HG03135 (cell line): ENCODE data around the gene TSHZ1.

ENCODE experiments used
- ATAC-seq: cut with Tn5 transposase; IDR thresholded peaks from one replicate; pipeline ENCODE4 v1.9.1; 2021; ENCODE audit warnings: mild to moderate bottlenecking, moderate library complexity; ENCODE audit not compliant: unreplicated experiment

TSHZ1 gene

GRCh38 chr18:75210274-75211001 lies at the start of gene TSHZ1:
Gene TSHZ1, plus strand, starts transcription at chr18:75210797. Its CDS starts 1,080 bp downstream, at chr18:75211877.
- ATAC-seq, result peak; percentile 37

GRCh38 chr18:75161256-75162028 lies 49.2 kb upstream of the TSHZ1 start:
- no peak for ATAC-seq

- ATAC-seq, result no peak
These were observed 48.1 kb upstream of the TSHZ1 start for GRCh38 chr18:75162467-75162866.

DNA sequence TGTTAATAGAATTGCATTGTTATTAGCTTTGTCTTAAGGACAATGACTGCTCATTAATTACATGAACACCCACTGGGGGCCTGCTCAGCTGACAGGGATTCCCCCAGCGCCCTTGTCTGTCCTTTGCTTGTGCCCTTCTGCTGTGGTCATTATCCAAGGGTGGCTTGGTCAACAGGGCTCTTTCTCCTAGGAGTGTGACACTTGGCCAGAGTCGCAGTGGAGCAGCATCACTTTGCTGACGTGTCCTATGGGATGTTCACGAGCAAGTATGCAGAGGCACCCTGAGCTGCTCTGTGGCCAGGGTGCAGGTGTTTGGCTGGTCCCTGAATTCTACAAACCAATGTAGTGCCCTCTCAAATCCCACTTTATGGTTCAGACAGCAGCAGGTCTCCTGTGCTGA lies 47.6 kb upstream of the TSHZ1 start:
- no peak for ATAC-seq

DNA sequence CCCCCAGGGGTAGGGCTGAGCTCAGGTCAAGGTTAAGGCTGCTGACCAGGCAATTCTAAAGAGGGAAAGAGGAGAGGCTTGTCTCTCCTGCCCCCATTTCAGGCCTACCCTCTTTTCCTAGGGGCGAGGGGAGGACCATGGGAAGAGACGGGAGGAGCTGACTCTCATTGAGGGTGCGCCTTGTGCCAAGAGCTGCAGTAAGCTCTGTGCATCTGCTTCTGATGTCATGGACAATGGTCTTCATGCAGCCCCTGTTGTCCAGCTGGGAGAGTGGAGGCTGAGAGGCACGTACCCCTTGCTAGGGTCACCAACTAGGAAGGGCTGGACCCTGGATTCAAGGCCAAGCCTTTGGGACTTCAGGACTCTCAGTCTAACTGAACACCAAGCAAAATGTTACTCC lies 46.9 kb upstream of the TSHZ1 start:
- ATAC-seq, result no peak

GRCh38 chr18:75164479-75164878 lies 46.1 kb upstream of the TSHZ1 start:
- ATAC-seq, result no peak

DNA sequence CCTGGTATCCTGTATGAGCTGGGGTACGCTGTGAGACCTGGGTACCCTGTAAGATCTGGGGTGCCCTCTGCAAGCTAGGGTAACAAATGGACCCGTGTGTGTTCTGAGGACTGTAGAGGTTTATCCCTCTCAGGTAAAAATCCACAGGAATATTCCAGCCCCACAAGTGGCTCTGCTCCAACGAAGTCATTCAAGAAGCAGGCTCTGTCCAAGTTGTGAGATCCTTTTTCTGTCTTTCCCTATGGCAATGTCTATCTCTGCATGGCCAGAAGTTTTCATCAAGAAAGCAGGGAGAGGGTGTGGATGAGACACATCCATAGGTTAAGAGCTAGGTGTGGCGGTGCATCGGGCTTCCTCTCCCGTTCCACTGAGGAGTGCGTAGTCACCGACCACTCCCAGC lies 44.7 kb upstream of the TSHZ1 start:
- no peak for ATAC-seq

- ATAC-seq, result no peak
These were observed 43.5 kb upstream of the TSHZ1 start for GRCh38 chr18:75167137-75167536.

- ATAC-seq, result no peak
These were observed 42.6 kb upstream of the TSHZ1 start for GRCh38 chr18:75167759-75168618.

- no peak for ATAC-seq
These were observed 42.0 kb upstream of the TSHZ1 start for GRCh38 chr18:75168619-75169018.

DNA sequence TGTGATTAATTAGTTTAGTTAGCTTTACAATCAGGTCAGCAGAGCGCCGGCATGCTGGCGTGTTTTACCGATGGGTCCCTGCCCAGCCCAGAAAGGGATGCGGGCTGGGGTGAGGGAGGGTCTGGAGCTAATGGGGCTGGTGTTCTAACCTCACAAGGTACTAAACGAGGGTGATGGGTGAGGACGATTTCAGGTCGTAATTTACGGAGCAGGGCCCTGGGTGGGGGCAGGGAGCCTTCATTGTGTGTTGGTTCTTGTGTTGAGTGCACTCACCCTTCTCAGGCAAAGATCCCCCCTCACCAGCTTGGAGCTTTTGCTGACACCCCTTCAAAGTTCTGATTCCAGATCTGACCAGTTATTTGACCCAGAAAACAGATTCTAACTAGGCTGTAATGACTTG lies 41.2 kb upstream of the TSHZ1 start:
- ATAC-seq, result no peak

DNA sequence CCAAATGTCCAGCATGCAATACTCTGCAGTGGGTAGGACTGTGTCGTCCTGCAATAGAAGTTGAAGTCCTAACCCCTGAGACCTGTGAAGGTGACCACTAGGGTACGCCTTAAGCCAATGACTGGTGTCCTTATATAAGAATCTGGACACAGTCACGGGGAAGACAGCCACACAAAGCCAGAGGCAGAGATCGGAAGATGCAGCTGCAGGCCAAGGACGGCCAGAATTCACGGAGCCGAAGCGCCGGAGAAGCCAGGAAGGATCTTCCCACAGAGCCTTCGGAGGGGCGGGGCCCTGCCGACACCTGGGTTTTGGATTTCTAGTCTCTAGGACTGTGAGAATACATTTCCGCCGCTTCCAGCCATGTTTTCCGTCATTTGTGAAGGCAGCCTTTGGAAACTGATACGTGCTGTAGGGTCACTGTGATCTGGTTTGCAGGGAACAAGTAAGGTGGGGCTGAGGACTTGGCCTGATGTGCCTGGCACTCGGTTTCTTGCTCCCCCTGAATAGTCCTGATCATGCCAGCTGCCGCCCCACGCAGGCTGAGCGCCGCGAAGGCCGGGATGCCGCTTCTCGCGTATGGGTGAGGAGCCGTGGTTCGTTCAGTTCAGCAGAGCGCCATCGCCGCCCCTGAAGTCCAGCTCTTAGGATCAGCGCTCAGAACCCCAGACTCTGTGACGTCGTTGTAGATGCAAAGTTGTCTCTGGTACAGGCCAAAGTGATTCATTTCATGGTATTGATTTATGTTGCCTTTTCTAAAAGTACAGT lies 40.4 kb upstream of the TSHZ1 start:
- ATAC-seq, result no peak

DNA sequence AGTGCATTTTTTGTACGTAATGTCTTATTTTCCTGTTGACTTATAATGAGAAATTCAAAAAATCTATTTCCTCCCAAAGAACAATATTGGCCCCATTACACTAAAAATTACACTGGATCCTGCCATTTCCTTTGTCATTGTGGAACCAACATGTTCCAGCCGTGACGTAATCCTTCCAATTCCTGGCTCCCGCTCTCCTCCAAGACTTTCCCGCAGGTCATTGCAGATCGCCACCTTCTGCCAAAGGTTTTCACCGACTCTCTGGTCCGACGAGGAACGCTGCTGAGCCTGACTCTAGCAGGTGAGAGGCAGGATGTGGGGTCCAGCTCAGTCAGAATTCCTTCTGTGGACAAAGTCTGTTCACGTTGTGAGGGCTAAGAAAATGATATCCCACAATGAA lies 39.7 kb upstream of the TSHZ1 start:
- no peak for ATAC-seq

- peak; percentile 18 for ATAC-seq
These were observed 38.1 kb upstream of the TSHZ1 start for GRCh38 chr18:75172299-75173124.

DNA sequence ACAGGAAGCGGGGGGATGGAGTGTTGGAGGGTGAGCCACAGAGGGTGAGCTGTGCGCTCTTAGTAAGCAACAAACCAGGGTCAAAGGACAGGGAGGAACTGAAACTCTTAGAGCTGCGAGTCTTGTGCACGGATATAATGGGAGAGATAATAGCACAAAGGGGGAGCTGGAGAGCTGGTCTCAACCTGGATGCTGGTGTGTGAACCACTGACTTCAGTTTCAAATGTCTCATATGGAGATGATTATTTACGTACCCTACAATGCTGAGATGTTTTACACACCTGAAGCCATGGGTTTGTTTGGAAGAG lies 37.5 kb upstream of the TSHZ1 start:
- peak; percentile 99 for ATAC-seq

- ATAC-seq, result no peak
These were observed 36.9 kb upstream of the TSHZ1 start for GRCh38 chr18:75173738-75174137.

DNA sequence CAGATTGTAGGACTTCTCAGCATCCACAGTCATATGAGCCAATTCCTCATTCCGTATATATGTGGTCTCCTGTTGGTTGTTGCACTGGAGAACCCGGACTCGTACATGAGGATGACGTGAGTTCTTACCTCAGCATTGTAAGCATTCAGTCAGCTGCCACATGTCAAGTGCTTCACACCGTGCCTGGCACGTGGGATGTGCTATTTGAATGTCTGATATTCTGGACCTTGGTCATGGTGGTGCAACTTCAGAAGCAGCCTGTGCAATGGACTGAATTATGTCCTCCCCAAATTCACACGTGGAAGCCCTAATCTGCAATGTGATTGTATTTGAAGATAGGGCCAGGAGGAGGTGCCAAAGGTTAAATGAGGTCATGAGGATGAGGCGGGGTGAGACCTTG lies 33.7 kb upstream of the TSHZ1 start:
- no peak for ATAC-seq

DNA sequence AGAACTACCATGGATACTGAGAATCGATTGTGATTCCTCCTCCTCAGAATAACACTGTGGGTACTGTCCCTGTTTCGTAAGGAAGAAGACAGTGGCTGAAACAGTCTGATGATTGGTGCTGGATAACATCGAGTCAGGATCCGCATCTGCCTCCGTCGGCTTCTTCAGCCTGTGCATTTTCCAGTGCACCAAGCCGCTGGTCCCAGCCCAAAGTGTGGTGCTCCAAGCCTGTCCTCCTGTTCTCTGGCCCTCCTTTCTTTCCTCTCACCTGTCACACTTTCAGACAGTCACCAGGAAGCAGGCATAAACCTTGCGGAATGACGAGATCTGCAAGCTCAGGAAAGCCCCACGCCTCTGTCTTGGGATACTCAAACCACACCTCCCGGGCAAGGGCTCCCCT lies 32.2 kb upstream of the TSHZ1 start:
- ATAC-seq, result no peak

- ATAC-seq, result no peak
These were observed 30.6 kb upstream of the TSHZ1 start for GRCh38 chr18:75179819-75180600.
